ENCODE results near the gene B2M. TPM values are rescaled to one million over a fixed set of nuclear protein-coding genes. Genes with fewer than 3 reads are reported as not detected.

The B2M gene
- total RNA-seq, 1 donor from 2014 or later, result 2,630 TPM

- DNase-seq (ENCODE audit: extremely low spot score in 2 of 2), result no peak
- Histone ChIP-seq H3K4me3 (no peak overlapping the region), H3K27ac (no peak overlapping the region), H3K9me3 (no peaks in the 10 kb centered on the region), H3K4me1 (peaks cover 20% of the 10 kb centered on the region), H3K27me3 (no peaks in the 10 kb centered on the region), H3K36me3 (no peaks in the 10 kb centered on the region)
- intact Hi-C loops (cut with DNase I), result no loop called here
- no peak for TF ChIP-seq CTCF (IDR thresholded peaks at IDR 0.05)
- no peak for TF ChIP-seq POLR2AphosphoS5 (IDR thresholded peaks at IDR 0.05; ENCODE audit: insufficient read depth in 1 of 2, low read depth in 1 of 2)
- TF ChIP-seq POLR2A (IDR thresholded peaks at IDR 0.05), result no peak
Measured at GRCh38 chr15:44666210-44667038, 44.9 kb upstream of the B2M start.

GRCh38 chr15:44667039-44667360, 44.3 kb upstream of the B2M start:
- intact Hi-C loops (cut with DNase I), result no loop called here
- H3K4me1 ChIP-seq, result peaks cover 14% of the 10 kb centered on the region
- no peaks in the 10 kb centered on the region for H3K27me3 ChIP-seq
- no peak overlapping the region for H3K27ac ChIP-seq
- H3K9me3 ChIP-seq, result no peaks in the 10 kb centered on the region
- no peak overlapping the region for H3K4me3 ChIP-seq
- no peaks in the 10 kb centered on the region for H3K36me3 ChIP-seq
- no peak for DNase-seq (ENCODE audit: extremely low spot score in 2 of 2)
- TF ChIP-seq POLR2AphosphoS5 (IDR thresholded peaks at IDR 0.05; ENCODE audit: insufficient read depth in 1 of 2, low read depth in 1 of 2), result no peak
- TF ChIP-seq CTCF (IDR thresholded peaks at IDR 0.05), result no peak
- no peak for TF ChIP-seq POLR2A (IDR thresholded peaks at IDR 0.05)

- intact Hi-C loops (cut with DNase I), result no loop called here
- DNase-seq (ENCODE audit: extremely low spot score in 2 of 2), result no peak
- no peak overlapping the region for H3K4me3 ChIP-seq
- no peak overlapping the region for H3K27ac ChIP-seq
- H3K27me3 ChIP-seq, result no peaks in the 10 kb centered on the region
- H3K36me3 ChIP-seq, result no peaks in the 10 kb centered on the region
- no peaks in the 10 kb centered on the region for H3K9me3 ChIP-seq
- peaks cover 3% of the 10 kb centered on the region for H3K4me1 ChIP-seq
- TF ChIP-seq POLR2AphosphoS5 (IDR thresholded peaks at IDR 0.05; ENCODE audit: insufficient read depth in 1 of 2, low read depth in 1 of 2) (no peak), POLR2A (IDR thresholded peaks at IDR 0.05) (no peak), CTCF (IDR thresholded peaks at IDR 0.05) (no peak)
Measured at GRCh38 chr15:44668921-44669320, 42.4 kb upstream of the B2M start.

- DNase-seq (ENCODE audit: extremely low spot score in 2 of 2), result no peak
- Histone ChIP-seq H3K4me3 (no peak overlapping the region), H3K27me3 (no peaks in the 10 kb centered on the region), H3K9me3 (no peaks in the 10 kb centered on the region), H3K4me1 (no peaks in the 10 kb centered on the region), H3K27ac (no peak overlapping the region), H3K36me3 (no peaks in the 10 kb centered on the region)
- TF ChIP-seq POLR2A (IDR thresholded peaks at IDR 0.05), result no peak
- no peak for TF ChIP-seq POLR2AphosphoS5 (IDR thresholded peaks at IDR 0.05; ENCODE audit: insufficient read depth in 1 of 2, low read depth in 1 of 2)
- TF ChIP-seq CTCF (IDR thresholded peaks at IDR 0.05), result no peak
- intact Hi-C loops (cut with DNase I), result no loop called here
Measured at GRCh38 chr15:44670087-44670950, 41.0 kb upstream of the B2M start.

Data from vagina (tissue), 2 donors.